GM23248 (cell line): ENCODE data around the gene RBM47. TPM values are rescaled to one million over a fixed set of nuclear protein-coding genes. Genes with fewer than 3 reads are reported as not detected.
"Not testable (repeated sequence)": the region's sequence is repeated elsewhere in the genome, so short reads cannot be mapped to it uniquely, and the experiment has no call there.

ENCODE experiments used
- DNase-seq: peaks from one replicate; pipeline ENCODE4 v3.0.0-alpha.2; 2015
- H2AFZ ChIP-seq: fragments of 200-600 bp; sonication (generic); 2 replicates; pipeline ENCODE4 v1.6.1; 2016; ENCODE audit warnings: antibody characterized with exemption
- H3F3A ChIP-seq: fragments of 200-600 bp; sonication (generic); 2 replicates; pipeline ENCODE4 v1.6.1; 2016; ENCODE audit warnings: mild to moderate bottlenecking, antibody characterized with exemption, mixed run types; ENCODE audit not compliant: insufficient read depth
- H3K27ac ChIP-seq: fragments of 200-600 bp; sonication (generic); 2 replicates; pipeline ENCODE4 v1.5.1; 2016; ENCODE audit warnings: mild to moderate bottlenecking
- H3K27me3 ChIP-seq: fragments of 200-600 bp; sonication (generic); replicated peaks from 2 replicates; pipeline ENCODE4 v1.6.1; 2016; ENCODE audit warnings: mild to moderate bottlenecking; ENCODE audit not compliant: insufficient read depth
- H3K36me3 ChIP-seq: fragments of 200-600 bp; sonication (generic); 2 replicates; pipeline ENCODE4 v1.6.1; 2016; ENCODE audit warnings: low read depth, mild to moderate bottlenecking
- H3K4me1 ChIP-seq: fragments of 200-600 bp; sonication (generic); 2 replicates; pipeline ENCODE4 v1.6.1; 2016; ENCODE audit warnings: mild to moderate bottlenecking; ENCODE audit not compliant: insufficient read depth
- H3K4me2 ChIP-seq: fragments of 200-600 bp; sonication (generic); one replicate; pipeline ENCODE4 v1.6.1; 2016; ENCODE audit warnings: mild to moderate bottlenecking; ENCODE audit not compliant: unreplicated experiment
- H3K4me3 ChIP-seq: fragments of 200-600 bp; sonication (generic); 2 replicates; pipeline ENCODE4 v1.5.1; 2016; ENCODE audit warnings: mild to moderate bottlenecking
- H3K79me2 ChIP-seq: fragments of 200-600 bp; sonication (generic); 2 replicates; pipeline ENCODE4 v1.6.1; 2016; ENCODE audit warnings: mild to moderate bottlenecking; ENCODE audit not compliant: insufficient read depth
- H3K9ac ChIP-seq: fragments of 200-600 bp; sonication (generic); 2 replicates; pipeline ENCODE4 v1.6.1; 2016; ENCODE audit warnings: mild to moderate bottlenecking
- H3K9me2 ChIP-seq: fragments of 200-600 bp; sonication (generic); 2 replicates; pipeline ENCODE4 v1.6.1; 2016; ENCODE audit warnings: mixed run types, mild to moderate bottlenecking, moderate library complexity; ENCODE audit not compliant: insufficient read depth
- H3K9me3 ChIP-seq: fragments of 200-600 bp; sonication (generic); one replicate; pipeline ENCODE4 v1.6.1; 2017; ENCODE audit warnings: low read depth
- H4K20me1 ChIP-seq: fragments of 200-600 bp; sonication (generic); 2 replicates; pipeline ENCODE4 v1.6.0; 2016; ENCODE audit not compliant: insufficient read depth
- EZH2 ChIP-seq: fragments of 200-600 bp; sonication (generic); IDR thresholded peaks from 2 replicates; pipeline ENCODE4 v1.6.1; 2018; ENCODE audit warnings: antibody characterized with exemption, mild to moderate bottlenecking; ENCODE audit not compliant: insufficient read depth, poor library complexity, severe bottlenecking
- EZH2phosphoT487 ChIP-seq: fragments of 200-600 bp; sonication (generic); IDR thresholded peaks from 2 replicates; pipeline ENCODE4 v1.6.1; 2018; ENCODE audit warnings: antibody characterized with exemption, moderate library complexity, mild to moderate bottlenecking, low read depth; ENCODE audit not compliant: insufficient read depth
- WGBS, 2 experiments: methylation state at CpG; one replicate each; pipeline ENCODE4 v1.1.6; 2015 to 2017; ENCODE audit warnings: low lambda C conversion rate in 2 of 2, low coverage in 1 of 2; ENCODE audit errors: missing lambda C conversion rate in 2 of 2; 5-methylcytosine and 5-hydroxymethylcytosine counted together
- in situ Hi-C: fragments of 300-500 bp; cut with MboI; formaldehyde crosslinking; loops from 2 replicates; pipeline ENCODE4 v1.15.0; 2020
- polyA plus RNA-seq: library from polyadenylated mRNA; unstranded; fragments of >200 nt; fragmentation: Nextera tagmentation; extraction: Ambion mirVana; gene quantifications from 2 replicates; pipeline ENCODE4 v1.2.1, GENCODE V29; 2016
- total RNA-seq: library from RNA; depleted of rRNA; stranded (reverse); fragments of >200 nt; shearing (Covaris generic); gene quantifications from 2 replicates; pipeline ENCODE4 v1.2.3, GENCODE V29; 2014

RBM47 gene
- total and polyA plus RNA-seq, 2 experiments from 2014 or later: 0.70 to 1.3 TPM

GRCh38 chr4:40632080-40632479 is 2.4 kb upstream of the RBM47 start:
- in situ Hi-C loops: loop anchor here (25.0 kb wide), 1 partner anchor 105 kb away; the partner anchor contains the start of gene NSUN7
- H3K4me2 ChIP-seq: no peak overlapping the region

GRCh38 chr4:40630335-40631021 is 814 bp upstream of the RBM47 start:
- no peak for TF ChIP-seq EZH2
- TF ChIP-seq EZH2phosphoT487: no peak
- in situ Hi-C loops: loop anchor here (25.0 kb wide), 1 partner anchor 107 kb away; the partner anchor contains the start of gene NSUN7
- H4K20me1 ChIP-seq: no peaks in the 10 kb centered on the region
- H3K4me3 ChIP-seq: no peak overlapping the region
- no peaks in the 10 kb centered on the region for H3K9me2 ChIP-seq
- no peaks in the 10 kb centered on the region for H3K79me2 ChIP-seq
- no peaks in the 10 kb centered on the region for H3K27me3 ChIP-seq
- H3K9me3 ChIP-seq: no peaks in the 10 kb centered on the region
- H3K36me3 ChIP-seq: no peaks in the 10 kb centered on the region
- peaks cover 7% of the 10 kb centered on the region; the same call in 1 of the 2 replicates for H3F3A ChIP-seq
- no peak overlapping the region for H3K9ac ChIP-seq
- H3K4me1 ChIP-seq: no peaks in the 10 kb centered on the region
- H2AFZ ChIP-seq: no peak overlapping the region
- H3K27ac ChIP-seq: no peak overlapping the region
- no peak overlapping the region for H3K4me2 ChIP-seq
- 89 to 97% methylated on average over 30 to 41 of the region's 41 CpGs for WGBS, 2 experiments
- no peak for DNase-seq

More at GRCh38 chr4:40632080-40632479, 2.4 kb upstream of the RBM47 start:
- no peaks in the 10 kb centered on the region for H3K36me3 ChIP-seq
- no peak overlapping the region for H3K9ac ChIP-seq
- TF ChIP-seq EZH2phosphoT487 (no peak), EZH2 (no peak)
- H3K27me3 ChIP-seq: no peaks in the 10 kb centered on the region
- no peak overlapping the region for H2AFZ ChIP-seq
- no peaks in the 10 kb centered on the region for H4K20me1 ChIP-seq
- no peak overlapping the region for H3K27ac ChIP-seq
- peaks cover 7% of the 10 kb centered on the region; the same call in 1 of the 2 replicates for H3F3A ChIP-seq
- no peaks in the 10 kb centered on the region for H3K79me2 ChIP-seq
- no peaks in the 10 kb centered on the region for H3K4me1 ChIP-seq
- no peak for DNase-seq
- H3K9me2 ChIP-seq: no peaks in the 10 kb centered on the region
- WGBS, 2 experiments: 78 to 81% methylated on average over 5 of the region's 5 CpGs
- no peak overlapping the region for H3K4me3 ChIP-seq
- H3K9me3 ChIP-seq: no peaks in the 10 kb centered on the region

- H4K20me1 ChIP-seq: no peaks in the 10 kb centered on the region
- H3K9me2 ChIP-seq: no peaks in the 10 kb centered on the region
- in situ Hi-C loops: loop anchor here (25.0 kb wide), 1 partner anchor 108 kb away; the partner anchor contains the start of gene NSUN7
- peak overlapping the region; percentile 91 for H3K4me2 ChIP-seq
- H3K4me1 ChIP-seq: no peaks in the 10 kb centered on the region
- 43 to 57% methylated on average over 6 of the region's 6 CpGs for WGBS, 2 experiments
- no peak overlapping the region for H3K27ac ChIP-seq
- peak overlapping the region; percentile 79 for H3K4me3 ChIP-seq
- peaks cover 7% of the 10 kb centered on the region; the same call in 1 of the 2 replicates for H3F3A ChIP-seq
- no peak for TF ChIP-seq EZH2phosphoT487
- TF ChIP-seq EZH2: no peak
- H3K36me3 ChIP-seq: no peaks in the 10 kb centered on the region
- H3K79me2 ChIP-seq: no peaks in the 10 kb centered on the region
- H2AFZ ChIP-seq: peak overlapping the region; percentile 84
- no peaks in the 10 kb centered on the region for H3K27me3 ChIP-seq
- peak; percentile 22 for DNase-seq
- no peaks in the 10 kb centered on the region for H3K9me3 ChIP-seq
- peak overlapping the region; percentile 74 for H3K9ac ChIP-seq
These were observed 776 bp downstream of the RBM47 start for GRCh38 chr4:40628888-40629287.

GRCh38 chr4:40628407-40628806 is 1.3 kb downstream of the RBM47 start:
- H4K20me1 ChIP-seq, H3K79me2 ChIP-seq, H3K4me3 ChIP-seq, H3K9me3 ChIP-seq, H2AFZ ChIP-seq, H3K9me2 ChIP-seq, H3K4me1 ChIP-seq, H3K27ac ChIP-seq, H3F3A ChIP-seq, H3K9ac ChIP-seq, H3K4me2 ChIP-seq, H3K36me3 ChIP-seq, H3K27me3 ChIP-seq, DNase-seq: not testable (repeated sequence)
- 84 to 89% methylated on average over 6 of the region's 6 CpGs for WGBS, 2 experiments
- in situ Hi-C loops: loop anchor here (25.0 kb wide), 1 partner anchor 109 kb away; the partner anchor contains the start of gene NSUN7
